ENCODE measurements around the gene ZNF469.

The ZNF469 gene

GRCh38 chr16:88391144-88391850, 8.5 kb downstream of the ZNF469 start:
- no peak for DNase-seq (ENCODE audit: low read depth in 2 of 2)

- DNase-seq (ENCODE audit: low read depth in 2 of 2) = no peak
Observed at GRCh38 chr16:88392111-88392510, 9.4 kb downstream of the ZNF469 start.

GRCh38 chr16:88392616-88393015, 9.9 kb downstream of the ZNF469 start:
- DNase-seq (ENCODE audit: low read depth in 2 of 2) = no peak

GRCh38 chr16:88393034-88393433, 10.3 kb downstream of the ZNF469 start:
- DNase-seq (ENCODE audit: low read depth in 2 of 2) = no peak

- no peak for DNase-seq (ENCODE audit: low read depth in 2 of 2)
Observed at GRCh38 chr16:88393571-88393970, 10.8 kb downstream of the ZNF469 start.

- no peak for DNase-seq (ENCODE audit: low read depth in 2 of 2)
Observed at GRCh38 chr16:88394426-88394825, 11.7 kb downstream of the ZNF469 start.

GRCh38 chr16:88395669-88396584, 13.2 kb downstream of the ZNF469 start:
- no peak for DNase-seq (ENCODE audit: low read depth in 2 of 2)

GRCh38 chr16:88398170-88398873, 15.6 kb downstream of the ZNF469 start:
- DNase-seq (ENCODE audit: low read depth in 2 of 2) = no peak

GRCh38 chr16:88398874-88399178, 16.1 kb downstream of the ZNF469 start:
- DNase-seq (ENCODE audit: low read depth in 2 of 2) = no peak

GRCh38 chr16:88400186-88400585, 17.4 kb downstream of the ZNF469 start:
- DNase-seq (ENCODE audit: low read depth in 2 of 2) = no peak

GRCh38 chr16:88401604-88402246, 19.0 kb downstream of the ZNF469 start:
- no peak for DNase-seq (ENCODE audit: low read depth in 2 of 2)

- no peak for DNase-seq (ENCODE audit: low read depth in 2 of 2)
Observed at GRCh38 chr16:88402551-88403240, 19.9 kb downstream of the ZNF469 start.

- no peak for DNase-seq (ENCODE audit: low read depth in 2 of 2)
Observed at GRCh38 chr16:88403794-88404581, 21.2 kb downstream of the ZNF469 start.

GRCh38 chr16:88404769-88405168, 22.0 kb downstream of the ZNF469 start:
- no peak for DNase-seq (ENCODE audit: low read depth in 2 of 2)

- DNase-seq (ENCODE audit: low read depth in 2 of 2) = no peak
Observed at GRCh38 chr16:88405216-88406060, 22.7 kb downstream of the ZNF469 start.

- DNase-seq (ENCODE audit: low read depth in 2 of 2) = no peak
Observed at GRCh38 chr16:88406096-88407041, 23.6 kb downstream of the ZNF469 start.

- DNase-seq (ENCODE audit: low read depth in 2 of 2) = no peak
Observed at GRCh38 chr16:88407042-88407420, 24.3 kb downstream of the ZNF469 start.

GRCh38 chr16:88407807-88408206, 25.0 kb downstream of the ZNF469 start:
- DNase-seq (ENCODE audit: low read depth in 2 of 2) = no peak

Measured in stimulated activated CD8-positive, alpha-beta memory T cell treated with anti-CD3 and anti-CD28 coated beads, Interleukin-15, amount 100 ng/mL, for 4 hours (primary cell).